Activated T-cell treated with anti-CD3 and anti-CD28 coated beads for 1 hour (primary cell): Measurements from ENCODE around the gene TTC39A.

Experiments
- DNase-seq: peaks from one replicate; pipeline ENCODE4 v3.0.0-alpha.2; 2020; ENCODE audit warnings: low read depth

Gene TTC39A

GRCh38 chr1:51297401-51298321 is 32.7 kb downstream of the TTC39A start:
- no peak for DNase-seq

GRCh38 chr1:51296383-51297357 is 33.7 kb downstream of the TTC39A start:
- peak; percentile 54 for DNase-seq

GRCh38 chr1:51295926-51296325 is 34.4 kb downstream of the TTC39A start:
- no peak for DNase-seq

GRCh38 chr1:51294566-51295184 is 35.7 kb downstream of the TTC39A start:
- DNase-seq: no peak

GRCh38 chr1:51293898-51294515 is 36.4 kb downstream of the TTC39A start:
- no peak for DNase-seq

- no peak for DNase-seq
Observed at GRCh38 chr1:51290489-51290847, 39.9 kb downstream of the TTC39A start.

GRCh38 chr1:51289676-51290488 is 40.5 kb downstream of the TTC39A start:
- DNase-seq: no peak

GRCh38 chr1:51288578-51288977 is 41.8 kb downstream of the TTC39A start:
- DNase-seq: no peak

GRCh38 chr1:51287966-51288365 is 42.4 kb downstream of the TTC39A start:
- no peak for DNase-seq

- DNase-seq: no peak
Observed at GRCh38 chr1:51285055-51285454, 45.3 kb downstream of the TTC39A start.

GRCh38 chr1:51284487-51284954 is 45.8 kb downstream of the TTC39A start:
- no peak for DNase-seq

- no peak for DNase-seq
Observed at GRCh38 chr1:51283979-51284378, 46.4 kb downstream of the TTC39A start.

GRCh38 chr1:51282605-51283004 is 47.8 kb downstream of the TTC39A start:
- DNase-seq: no peak

- no peak for DNase-seq
Observed at GRCh38 chr1:51281807-51282206, 48.6 kb downstream of the TTC39A start.

GRCh38 chr1:51280321-51280978 is 49.9 kb downstream of the TTC39A start:
- DNase-seq: no peak

GRCh38 chr1:51276286-51276685 is 54.1 kb downstream of the TTC39A start:
- DNase-seq: no peak

GRCh38 chr1:51274676-51275075 is 55.7 kb downstream of the TTC39A start:
- DNase-seq: no peak

GRCh38 chr1:51272916-51273315 is 57.4 kb downstream of the TTC39A start:
- no peak for DNase-seq

- DNase-seq: no peak
Observed at GRCh38 chr1:51270751-51271150, 59.6 kb downstream of the TTC39A start.

- DNase-seq: no peak
Observed at GRCh38 chr1:51268634-51269033, 61.7 kb downstream of the TTC39A start.
